GM23338 (cell line): ENCODE results near the gene NEK8. TPM values are rescaled to one million over a fixed set of nuclear protein-coding genes. Genes with fewer than 3 reads are reported as not detected.

Experiments used
- ATAC-seq: fragments of 200-7000 bp; cut with Tn5 transposase; 3 replicates; pipeline ENCODE4 v1.9.1; 2020
- DNase-seq: peaks from one replicate; pipeline ENCODE4 v3.0.0-alpha.2; 2015; ENCODE audit warnings: low spot score
- H2AFZ ChIP-seq: fragments of 200-600 bp; sonication (generic); 2 replicates; pipeline ENCODE4 v1.8.0; 2016; ENCODE audit warnings: antibody characterized with exemption, mild to moderate bottlenecking, moderate library complexity
- H3F3A ChIP-seq: fragments of 200-600 bp; sonication (generic); replicated peaks from 2 replicates; pipeline ENCODE4 v1.8.0; 2017; ENCODE audit warnings: antibody characterized with exemption, mixed run types, low read depth
- H3K27ac ChIP-seq: fragments of 200-600 bp; sonication (generic); 2 replicates; pipeline ENCODE4 v1.6.1; 2016; ENCODE audit warnings: low read depth
- H3K27me3 ChIP-seq: fragments of 200-600 bp; sonication (generic); 2 replicates; pipeline ENCODE4 v1.8.0; 2016; ENCODE audit warnings: mild to moderate bottlenecking, mixed run types, moderate library complexity; ENCODE audit not compliant: insufficient read depth
- H3K36me3 ChIP-seq: fragments of 200-600 bp; sonication (generic); 2 replicates; pipeline ENCODE4 v1.8.0; 2016; ENCODE audit warnings: mild to moderate bottlenecking; ENCODE audit not compliant: insufficient read depth
- H3K4me1 ChIP-seq: fragments of 200-600 bp; sonication (generic); 2 replicates; pipeline ENCODE4 v1.8.0; 2016; ENCODE audit warnings: mild to moderate bottlenecking, moderate library complexity; ENCODE audit not compliant: insufficient read depth
- H3K4me2 ChIP-seq: fragments of 200-600 bp; sonication (generic); 2 replicates; pipeline ENCODE4 v1.7.1; 2017; ENCODE audit warnings: mixed run types
- H3K4me3 ChIP-seq: fragments of 200-600 bp; sonication (generic); 2 replicates; pipeline ENCODE4 v1.6.1; 2016; ENCODE audit warnings: mixed run types
- H3K79me2 ChIP-seq: fragments of 200-600 bp; sonication (generic); replicated peaks from 2 replicates; pipeline ENCODE4 v1.8.0; 2017; ENCODE audit warnings: mild to moderate bottlenecking; ENCODE audit not compliant: insufficient read depth
- H3K9me2 ChIP-seq: fragments of 200-600 bp; sonication (generic); 2 replicates; pipeline ENCODE4 v1.8.0; 2017; ENCODE audit not compliant: insufficient read depth
- H4K20me1 ChIP-seq: fragments of 200-600 bp; sonication (generic); replicated peaks from 2 replicates; pipeline ENCODE4 v1.8.0; 2017; ENCODE audit warnings: mild to moderate bottlenecking; ENCODE audit not compliant: insufficient read depth
- H3K27ac Mint-ChIP-seq: 2 replicates; pipeline ENCODE4 v1.8.0; 2020; ENCODE audit warnings: inconsistent platforms, mild to moderate bottlenecking, moderate library complexity, mixed read lengths
- H3K27me3 Mint-ChIP-seq: 3 replicates; pipeline ENCODE4 v1.8.0; 2022; ENCODE audit warnings: low read depth, mild to moderate bottlenecking, moderate library complexity, mixed read lengths, inconsistent platforms; ENCODE audit not compliant: insufficient read depth, poor library complexity
- H3K36me3 Mint-ChIP-seq: 3 replicates; pipeline ENCODE4 v1.8.0; 2021; ENCODE audit warnings: low read depth, mild to moderate bottlenecking, inconsistent platforms, moderate library complexity, mixed read lengths
- H3K4me1 Mint-ChIP-seq: 3 replicates; pipeline ENCODE4 v1.8.0; 2020; ENCODE audit warnings: mild to moderate bottlenecking, inconsistent platforms, mixed read lengths
- H3K4me3 Mint-ChIP-seq: 3 replicates; pipeline ENCODE4 v1.8.0; 2021; ENCODE audit warnings: moderate library complexity, mild to moderate bottlenecking, inconsistent platforms, mixed read lengths
- H3K9me3 Mint-ChIP-seq: 3 replicates; pipeline ENCODE4 v1.8.0; 2020; ENCODE audit warnings: moderate library complexity, mild to moderate bottlenecking, inconsistent platforms, mixed read lengths
- CREB1 ChIP-seq: fragments of 250-450 bp; sonication (Bioruptor Pico); IDR thresholded peaks from 2 replicates; pipeline ENCODE4 v1.5.0; 2020; ENCODE audit warnings: low read depth, mild to moderate bottlenecking, moderate library complexity
- EZH2 ChIP-seq: fragments of 200-600 bp; sonication (generic); IDR thresholded peaks from one replicate; pipeline ENCODE4 v1.8.0; 2017; ENCODE audit warnings: antibody characterized with exemption, mild to moderate bottlenecking, low read depth; ENCODE audit not compliant: unreplicated experiment
- POLR2AphosphoS5 ChIP-seq: IDR thresholded peaks from 2 replicates; pipeline ENCODE4 v1.6.1; 2016; ENCODE audit warnings: antibody characterized with exemption, low read depth
- polyA plus RNA-seq: library from polyadenylated mRNA; unstranded; fragments of >200 nt; fragmentation: Nextera tagmentation; extraction: Ambion mirVana; gene quantifications from 2 replicates; pipeline ENCODE4 v1.2.1, GENCODE V29; 2016
- total RNA-seq: library from RNA; depleted of rRNA; stranded (reverse); fragments of >200 nt; shearing (Covaris generic); gene quantifications from 2 replicates; pipeline ENCODE4 v1.2.3, GENCODE V29; 2014
- TF ChIP-seq, protein P1 (sequence below), 2 experiments: fragments of 200-600 bp in 1 of 2; sonication (generic) in 1 of 2; conservative IDR thresholded peaks; 2 replicates each; pipeline versions ENCODE4 v1.5.1 to v1.6.1; 2016 to 2017; ENCODE audit warnings: antibody characterized with exemption in 2 of 2, low read depth in 2 of 2, mild to moderate bottlenecking in 2 of 2, moderate library complexity in 1 of 2
- TF ChIP-seq, protein P2 (sequence below): IDR thresholded peaks from one replicate; pipeline ENCODE4 v1.6.1; 2018; ENCODE audit warnings: antibody characterized with exemption; ENCODE audit not compliant: unreplicated experiment
- TF ChIP-seq, protein P3 (sequence below): IDR thresholded peaks from 2 replicates; pipeline ENCODE4 v1.6.1; 2016; ENCODE audit warnings: antibody characterized with exemption

NEK8 gene
- total and polyA plus RNA-seq, 2 experiments from 2014 or later = 10.0 to 14.9 TPM

DNA sequence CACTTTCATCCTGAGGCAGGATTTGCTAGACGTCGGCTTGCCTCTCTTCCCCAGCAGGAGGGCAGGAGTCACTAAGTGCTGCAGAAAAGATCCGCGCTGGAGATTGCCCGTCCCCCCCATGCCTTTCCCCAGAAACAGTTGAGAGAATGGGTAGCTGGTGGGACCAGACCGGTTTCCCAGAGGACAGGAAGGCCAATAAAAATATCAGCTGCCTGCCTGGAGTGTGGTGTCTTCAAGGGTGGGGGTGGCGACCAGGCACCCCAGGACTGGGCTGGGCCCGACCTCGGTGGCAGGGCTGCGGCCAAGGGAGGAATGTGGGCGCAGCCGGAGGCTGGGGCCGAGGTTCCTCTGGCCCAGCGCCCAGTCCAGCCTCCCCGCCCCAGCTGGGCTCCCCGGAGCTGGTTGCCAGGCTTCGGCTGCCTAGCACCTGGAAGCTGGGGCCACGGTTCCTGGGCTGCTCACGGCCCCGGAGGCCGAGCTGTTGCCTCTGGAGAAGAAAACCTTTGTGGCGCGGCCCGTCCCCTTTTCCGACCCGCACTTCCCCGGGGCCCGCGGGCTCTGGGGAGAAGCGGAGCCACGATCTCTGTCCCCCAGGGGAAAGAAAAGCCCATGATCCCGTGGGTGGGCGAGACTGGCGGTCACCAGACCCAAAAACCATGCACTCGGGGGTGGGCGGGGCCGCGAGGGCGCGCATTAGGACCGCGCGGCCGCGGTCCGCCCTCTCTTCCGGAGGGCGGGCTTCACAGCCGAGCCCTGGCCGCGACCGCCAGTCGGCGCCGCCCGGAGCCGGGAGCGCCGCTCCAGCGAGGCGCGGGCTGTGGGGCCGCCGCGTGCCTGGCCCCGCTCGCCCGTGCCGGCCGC, 14.9 kb downstream of the NEK8 start, which contains the start of gene TRAF4:
TSS of gene TRAF4 (plus strand) at position 769 of the 861 bp plus-strand sequence. CDS start 102 bp downstream, outside the sequence.
- Histone ChIP-seq H4K20me1 (peaks cover 8% of the 10 kb centered on the region; the same call in 1 of the 2 replicates), H3K27ac (peak within 1 kb of the TSS; percentile 99), H3K36me3 (peaks cover 10% of the 10 kb centered on the region; the same call in 1 of the 2 replicates), H2AFZ (no peak within 1 kb of the TSS), H3K4me3 (peak within 1 kb of the TSS; percentile 93), H3F3A (peaks cover 33% of the 10 kb centered on the region), H3K4me2 (peak within 1 kb of the TSS; percentile 96), H3K79me2 (peaks cover 32% of the 10 kb centered on the region), H3K9me2 (no peaks in the 10 kb centered on the region), H3K27me3 (no peaks in the 10 kb centered on the region), H3K4me1 (peaks cover 32% of the 10 kb centered on the region)
- Mint-ChIP-seq H3K4me3 (peak within 1 kb of the TSS; percentile 91), H3K27me3 (peaks cover 41% of the 10 kb centered on the region), H3K36me3 (peaks cover 49% of the 10 kb centered on the region), H3K9me3 (no peaks in the 10 kb centered on the region), H3K27ac (peak within 1 kb of the TSS; percentile 98), H3K4me1 (peaks cover 31% of the 10 kb centered on the region)
- TF ChIP-seq CREB1 (CRISPR knock-in tag) (peak; percentile 19; the same call in 1 of the 2 replicates), POLR2AphosphoS5 (peak; percentile 38), EZH2 (no peak)
- TF ChIP-seq, protein P1, sequence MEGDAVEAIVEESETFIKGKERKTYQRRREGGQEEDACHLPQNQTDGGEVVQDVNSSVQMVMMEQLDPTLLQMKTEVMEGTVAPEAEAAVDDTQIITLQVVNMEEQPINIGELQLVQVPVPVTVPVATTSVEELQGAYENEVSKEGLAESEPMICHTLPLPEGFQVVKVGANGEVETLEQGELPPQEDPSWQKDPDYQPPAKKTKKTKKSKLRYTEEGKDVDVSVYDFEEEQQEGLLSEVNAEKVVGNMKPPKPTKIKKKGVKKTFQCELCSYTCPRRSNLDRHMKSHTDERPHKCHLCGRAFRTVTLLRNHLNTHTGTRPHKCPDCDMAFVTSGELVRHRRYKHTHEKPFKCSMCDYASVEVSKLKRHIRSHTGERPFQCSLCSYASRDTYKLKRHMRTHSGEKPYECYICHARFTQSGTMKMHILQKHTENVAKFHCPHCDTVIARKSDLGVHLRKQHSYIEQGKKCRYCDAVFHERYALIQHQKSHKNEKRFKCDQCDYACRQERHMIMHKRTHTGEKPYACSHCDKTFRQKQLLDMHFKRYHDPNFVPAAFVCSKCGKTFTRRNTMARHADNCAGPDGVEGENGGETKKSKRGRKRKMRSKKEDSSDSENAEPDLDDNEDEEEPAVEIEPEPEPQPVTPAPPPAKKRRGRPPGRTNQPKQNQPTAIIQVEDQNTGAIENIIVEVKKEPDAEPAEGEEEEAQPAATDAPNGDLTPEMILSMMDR (conservative IDR thresholded peaks at IDR 0.05; ENCODE audit: low read depth in 2 of 2) = peak in 1 of 2 experiments; percentile 19; a peak in 1 of 4 replicates
- TF ChIP-seq, protein P2, sequence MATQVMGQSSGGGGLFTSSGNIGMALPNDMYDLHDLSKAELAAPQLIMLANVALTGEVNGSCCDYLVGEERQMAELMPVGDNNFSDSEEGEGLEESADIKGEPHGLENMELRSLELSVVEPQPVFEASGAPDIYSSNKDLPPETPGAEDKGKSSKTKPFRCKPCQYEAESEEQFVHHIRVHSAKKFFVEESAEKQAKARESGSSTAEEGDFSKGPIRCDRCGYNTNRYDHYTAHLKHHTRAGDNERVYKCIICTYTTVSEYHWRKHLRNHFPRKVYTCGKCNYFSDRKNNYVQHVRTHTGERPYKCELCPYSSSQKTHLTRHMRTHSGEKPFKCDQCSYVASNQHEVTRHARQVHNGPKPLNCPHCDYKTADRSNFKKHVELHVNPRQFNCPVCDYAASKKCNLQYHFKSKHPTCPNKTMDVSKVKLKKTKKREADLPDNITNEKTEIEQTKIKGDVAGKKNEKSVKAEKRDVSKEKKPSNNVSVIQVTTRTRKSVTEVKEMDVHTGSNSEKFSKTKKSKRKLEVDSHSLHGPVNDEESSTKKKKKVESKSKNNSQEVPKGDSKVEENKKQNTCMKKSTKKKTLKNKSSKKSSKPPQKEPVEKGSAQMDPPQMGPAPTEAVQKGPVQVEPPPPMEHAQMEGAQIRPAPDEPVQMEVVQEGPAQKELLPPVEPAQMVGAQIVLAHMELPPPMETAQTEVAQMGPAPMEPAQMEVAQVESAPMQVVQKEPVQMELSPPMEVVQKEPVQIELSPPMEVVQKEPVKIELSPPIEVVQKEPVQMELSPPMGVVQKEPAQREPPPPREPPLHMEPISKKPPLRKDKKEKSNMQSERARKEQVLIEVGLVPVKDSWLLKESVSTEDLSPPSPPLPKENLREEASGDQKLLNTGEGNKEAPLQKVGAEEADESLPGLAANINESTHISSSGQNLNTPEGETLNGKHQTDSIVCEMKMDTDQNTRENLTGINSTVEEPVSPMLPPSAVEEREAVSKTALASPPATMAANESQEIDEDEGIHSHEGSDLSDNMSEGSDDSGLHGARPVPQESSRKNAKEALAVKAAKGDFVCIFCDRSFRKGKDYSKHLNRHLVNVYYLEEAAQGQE = no peak
- TF ChIP-seq, protein P3, sequence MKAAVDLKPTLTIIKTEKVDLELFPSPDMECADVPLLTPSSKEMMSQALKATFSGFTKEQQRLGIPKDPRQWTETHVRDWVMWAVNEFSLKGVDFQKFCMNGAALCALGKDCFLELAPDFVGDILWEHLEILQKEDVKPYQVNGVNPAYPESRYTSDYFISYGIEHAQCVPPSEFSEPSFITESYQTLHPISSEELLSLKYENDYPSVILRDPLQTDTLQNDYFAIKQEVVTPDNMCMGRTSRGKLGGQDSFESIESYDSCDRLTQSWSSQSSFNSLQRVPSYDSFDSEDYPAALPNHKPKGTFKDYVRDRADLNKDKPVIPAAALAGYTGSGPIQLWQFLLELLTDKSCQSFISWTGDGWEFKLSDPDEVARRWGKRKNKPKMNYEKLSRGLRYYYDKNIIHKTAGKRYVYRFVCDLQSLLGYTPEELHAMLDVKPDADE = peak; percentile 43; the same call in 1 of the 2 replicates
- peak; percentile 91 for DNase-seq
- peak; percentile 45 for ATAC-seq
